ENCODE measurements around the gene MMP28.

DNA sequence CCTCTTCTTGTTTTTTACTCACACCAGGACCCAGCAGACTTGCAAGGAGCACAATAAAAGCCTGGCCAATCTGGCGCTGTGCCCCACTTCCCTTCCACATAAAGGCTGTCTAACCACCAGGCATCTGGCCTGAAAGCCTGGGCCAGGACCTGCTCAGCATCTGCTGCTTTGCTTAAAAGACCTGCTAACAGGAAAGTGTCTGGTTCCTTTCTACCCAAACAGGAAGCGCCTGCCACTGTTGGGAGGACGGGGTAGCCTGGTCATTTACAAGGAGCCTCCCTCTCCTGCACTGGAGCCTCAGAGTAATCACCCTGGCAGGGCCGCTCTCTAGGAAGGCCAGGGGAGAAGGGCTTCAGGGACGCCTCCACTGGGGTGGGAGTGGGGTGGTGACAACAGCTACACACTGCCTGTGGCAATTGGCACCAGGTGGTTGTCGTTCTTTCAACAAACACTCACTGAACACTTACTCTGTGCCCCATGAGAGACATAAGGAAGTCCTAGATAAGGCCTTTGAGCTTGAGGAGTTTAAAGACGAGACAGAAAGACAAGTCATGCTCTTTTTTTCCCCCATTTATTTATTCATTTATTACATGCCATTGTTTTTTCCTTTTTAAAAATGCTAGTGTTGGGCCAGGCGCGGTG lies 6.3 kb upstream of the MMP28 start:
- TF ChIP-seq POLR2A (IDR thresholded peaks at IDR 0.05; ENCODE audit: low read length), result no peak
- no peak for TF ChIP-seq GATA1 (IDR thresholded peaks at IDR 0.05; ENCODE audit: low read depth, low read length)
